GM18951 (cell line): ENCODE data around the gene CD151.
A peak's percentile ranks its signal among the peaks of the same experiment; 100 is the strongest.

Experiments
- POLR2A ChIP-seq: IDR thresholded peaks from 4 replicates; pipeline ENCODE4 v1.6.1; 2011; ENCODE audit warnings: mild to moderate bottlenecking; ENCODE audit not compliant: insufficient read length, insufficient read depth; ENCODE audit errors: extremely low read depth
- in situ Hi-C: fragments of 300-500 bp; cut with MboI; formaldehyde crosslinking; loops from one replicate; pipeline ENCODE4 v1.12.0; 2022; ENCODE audit warnings: low sequenced_read_pairs, mixed read lengths, inconsistent platforms; ENCODE audit not compliant: unreplicated experiment

CD151 gene

DNA sequence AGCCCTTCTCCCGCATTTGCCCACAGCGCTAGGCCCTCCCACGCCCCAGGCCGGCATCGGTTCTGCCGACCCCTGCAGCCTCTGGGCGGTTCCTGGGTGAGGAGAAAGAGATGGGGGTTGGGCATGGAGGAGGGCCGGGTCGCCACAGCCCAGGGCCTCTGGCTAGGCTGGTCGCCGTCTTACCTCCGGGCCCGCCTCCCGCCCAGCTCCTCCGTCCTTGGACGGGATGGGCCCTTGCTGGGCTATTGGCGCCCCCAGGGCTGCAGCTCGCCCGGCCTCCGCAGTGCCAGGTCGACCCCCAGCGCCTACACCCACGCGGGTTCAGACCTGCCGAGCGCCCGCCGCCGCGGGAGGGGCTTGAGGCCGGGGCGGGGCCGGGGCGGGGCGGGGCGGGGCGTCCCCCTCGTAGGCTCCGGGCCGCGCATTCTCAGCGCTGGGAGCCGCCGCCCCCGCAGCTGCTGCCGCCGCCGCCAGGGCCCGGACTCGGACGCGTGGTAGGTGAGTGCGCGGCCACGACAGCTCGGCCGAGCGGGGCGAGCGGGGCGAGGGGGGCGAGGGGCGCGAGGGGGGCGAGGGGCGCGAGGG, at the start of gene CD151:
Gene CD151 (plus strand): TSS at position 424 of the 585 bp plus-strand sequence. CDS start 3,118 bp downstream, outside the sequence.
- in situ Hi-C loops: no loop called here
- TF ChIP-seq POLR2A: peak; percentile 35

DNA sequence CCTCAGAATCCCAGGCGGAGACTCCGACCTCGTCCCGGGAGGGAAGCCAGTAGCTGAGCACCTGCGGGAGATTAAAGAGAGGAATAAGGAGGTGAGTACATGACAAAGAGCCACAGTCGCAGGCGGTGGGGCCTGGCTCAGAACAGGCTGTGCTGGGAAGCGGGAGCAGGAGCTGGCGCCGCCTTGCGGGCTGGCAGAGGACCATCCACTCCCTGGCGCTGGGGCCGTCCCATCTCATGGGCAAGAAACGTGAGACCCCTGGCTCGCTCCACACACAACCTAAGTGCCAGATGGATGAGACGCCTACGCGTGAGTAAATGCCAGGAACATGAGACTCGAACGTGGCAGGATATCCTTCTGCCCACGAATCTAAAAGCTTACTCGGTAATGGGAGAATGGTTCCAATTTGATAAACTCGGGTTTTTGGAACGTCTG, 49.2 kb upstream of the CD151 start:
- no peak for TF ChIP-seq POLR2A
- in situ Hi-C loops: no loop called here

DNA sequence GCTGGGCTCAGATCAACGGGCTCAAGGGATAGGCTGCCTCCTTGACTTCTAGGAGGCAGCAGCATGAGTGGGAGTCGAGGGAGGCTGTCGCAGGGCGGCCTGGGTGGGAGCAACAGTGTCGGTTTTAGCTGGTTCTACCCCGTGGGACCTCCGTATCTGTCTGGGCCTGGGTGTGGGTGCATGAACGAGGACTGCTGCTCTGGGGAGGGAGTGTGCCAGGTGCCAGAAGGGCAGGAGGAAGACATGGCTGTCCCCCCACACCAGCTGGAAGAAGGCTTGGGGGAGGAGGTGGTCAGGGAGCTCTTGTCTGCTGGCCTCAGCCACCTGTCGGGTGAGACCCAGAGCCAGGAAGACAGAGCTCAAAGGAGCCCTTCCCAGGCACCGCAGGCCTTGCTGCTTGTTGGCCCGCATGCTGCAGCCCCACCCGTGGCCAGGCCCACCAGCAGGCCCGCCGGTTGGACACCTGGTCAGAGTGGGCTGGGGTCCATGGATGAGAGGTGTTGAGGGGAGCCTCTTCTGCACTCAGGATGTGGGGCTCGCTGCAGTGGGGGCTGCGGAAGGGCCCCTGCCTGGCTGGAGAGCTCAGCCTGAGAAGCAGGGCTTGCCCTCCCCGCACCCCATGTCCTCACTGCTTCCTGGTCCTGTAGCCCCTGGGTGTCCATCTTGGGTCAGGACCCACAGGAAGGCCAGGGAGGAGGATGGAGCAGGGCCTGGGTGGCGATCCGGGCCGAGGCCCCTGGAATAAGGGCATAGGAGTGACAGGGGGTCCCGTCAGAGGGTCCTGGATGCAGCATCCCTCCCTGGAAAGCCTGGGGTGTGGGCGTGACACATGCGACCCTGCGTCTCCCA, 46.3 kb upstream of the CD151 start:
- TF ChIP-seq POLR2A: no peak
- in situ Hi-C loops: no loop called here

DNA sequence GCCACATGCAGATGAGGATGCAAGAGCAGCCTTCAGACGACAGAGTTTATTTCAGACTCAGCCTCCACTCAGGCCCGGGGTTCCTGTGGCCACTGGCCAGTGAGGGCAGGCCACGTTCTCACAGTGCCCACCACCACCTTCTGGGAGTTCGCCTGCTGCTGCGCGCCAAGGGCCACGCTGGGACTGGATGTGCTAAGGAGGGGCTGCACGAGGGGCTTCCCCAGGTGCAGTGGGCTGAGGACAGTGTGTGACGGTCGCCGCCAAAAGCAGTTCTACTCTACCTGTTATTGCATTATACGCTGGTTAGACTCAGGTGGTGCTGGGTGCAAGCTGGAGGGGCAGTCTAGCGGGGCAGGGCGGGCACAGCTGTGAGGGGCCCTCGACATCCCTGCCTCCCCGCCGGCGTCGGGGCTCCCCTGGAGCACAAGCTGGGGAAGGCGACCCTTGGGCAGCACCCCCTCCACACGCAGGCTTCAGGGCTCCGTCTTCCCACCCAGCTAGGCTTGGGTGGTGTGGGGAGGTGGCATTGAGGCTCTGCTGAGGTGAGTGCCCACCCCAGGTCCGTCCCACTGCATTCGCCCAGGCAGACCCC, 45.6 kb upstream of the CD151 start:
- in situ Hi-C loops: no loop called here
- TF ChIP-seq POLR2A: peak; percentile 9

DNA sequence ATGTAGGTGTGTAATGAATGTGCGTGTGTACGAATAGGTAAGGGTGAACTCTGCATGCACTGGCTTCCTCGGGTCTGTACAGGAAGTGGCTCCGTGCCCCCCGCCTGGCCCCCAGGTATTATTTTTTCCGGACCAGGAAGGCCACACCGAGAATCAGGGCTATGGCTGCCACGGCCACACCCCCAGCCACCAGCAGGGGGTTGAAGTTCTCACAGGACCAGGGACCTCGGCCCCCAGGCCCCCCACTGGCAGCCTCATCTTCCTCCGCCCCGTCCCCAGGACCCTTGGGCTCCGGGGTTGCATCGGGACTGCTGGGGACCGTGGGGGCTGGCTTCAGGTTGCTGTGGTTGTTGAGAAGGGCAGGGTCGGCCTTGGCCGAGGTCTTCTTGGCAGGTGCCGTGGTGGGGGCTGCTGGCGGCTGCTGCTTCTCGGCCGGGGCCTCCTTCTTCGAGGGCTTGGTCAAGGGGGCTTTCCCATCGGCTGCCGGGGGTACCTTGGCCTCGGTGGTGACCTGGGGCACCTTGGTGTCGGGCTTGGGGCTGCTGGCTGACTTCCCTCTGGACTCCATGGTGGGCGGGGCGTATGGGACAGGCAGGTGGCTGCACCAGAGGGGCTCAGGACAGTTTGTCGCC, 44.6 kb upstream of the CD151 start:
- in situ Hi-C loops: no loop called here
- no peak for TF ChIP-seq POLR2A

DNA sequence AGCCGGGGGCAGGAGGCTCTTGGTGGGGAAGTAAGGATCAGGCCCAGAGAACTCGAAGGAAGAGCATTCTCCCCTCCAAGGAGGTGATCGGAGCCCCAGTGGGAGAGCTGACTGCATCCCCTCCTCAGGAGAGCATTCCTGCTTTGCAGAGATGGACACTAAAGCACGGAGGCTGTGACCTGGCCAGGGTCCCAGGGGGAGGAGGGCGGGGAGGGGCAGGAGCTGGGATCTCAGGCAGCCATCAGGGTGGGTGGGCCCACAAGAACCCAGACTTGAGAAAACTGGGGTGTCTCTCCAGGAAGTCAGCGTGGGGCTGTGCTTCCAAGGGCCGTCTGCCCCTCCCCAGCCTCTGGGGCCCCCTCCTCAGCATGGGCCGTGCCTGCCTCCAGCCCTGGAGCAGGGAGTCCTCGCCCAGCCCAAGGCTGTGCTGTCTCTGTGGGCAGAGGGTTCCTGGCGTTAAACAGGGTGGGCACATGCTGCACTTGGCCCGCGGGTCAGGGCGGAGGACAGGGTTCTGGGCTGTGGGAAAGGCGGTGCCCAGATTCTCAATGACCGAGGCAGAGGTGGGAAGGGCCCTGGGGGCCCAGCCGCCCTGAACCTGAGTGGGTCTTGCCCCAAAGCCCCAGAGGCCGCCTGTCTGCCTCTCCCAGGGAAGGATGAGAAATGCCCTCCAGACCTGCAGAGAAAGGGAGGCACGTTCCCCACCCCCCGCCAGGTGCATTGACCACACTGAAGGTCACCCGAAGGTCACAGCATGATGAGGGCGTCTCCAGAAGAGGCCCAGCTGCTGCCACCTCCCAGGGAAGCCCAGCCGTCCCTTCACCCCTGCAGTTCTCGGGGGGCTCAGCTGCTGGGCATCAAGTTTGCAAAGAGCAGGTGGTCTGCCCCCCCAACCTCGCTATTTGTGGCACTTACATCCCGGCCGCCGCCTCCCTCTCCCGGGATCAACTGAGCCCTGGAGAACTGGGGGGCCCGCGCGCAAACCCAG, 43.5 kb upstream of the CD151 start:
- no peak for TF ChIP-seq POLR2A
- in situ Hi-C loops: no loop called here

DNA sequence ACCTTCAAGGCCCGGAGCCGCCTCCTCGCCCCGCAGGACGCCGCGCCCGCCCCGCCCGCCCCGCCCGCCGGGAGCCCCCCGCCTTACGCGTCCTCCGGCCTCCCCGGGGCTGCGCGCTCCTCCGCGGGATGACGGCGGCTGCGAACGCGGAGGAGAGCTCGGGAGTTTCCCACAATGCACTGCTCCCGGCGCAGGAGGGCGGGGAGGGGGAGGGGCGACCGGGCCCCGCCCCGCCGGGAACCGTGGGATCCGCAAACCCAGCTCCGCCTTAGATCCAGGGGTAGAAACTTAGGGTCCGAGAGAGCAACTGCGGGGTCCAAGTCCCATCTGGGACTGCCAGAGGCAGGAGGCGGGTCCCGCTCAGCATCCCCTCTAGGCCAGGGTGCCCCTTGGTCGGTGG, 42.8 kb upstream of the CD151 start, which contains the start of gene CEND1:
Gene CEND1 (minus strand): TSS at position 148 of the 400 bp plus-strand sequence. CDS start 1,514 bp downstream, outside the sequence.
- no peak for TF ChIP-seq POLR2A
- in situ Hi-C loops: no loop called here

DNA sequence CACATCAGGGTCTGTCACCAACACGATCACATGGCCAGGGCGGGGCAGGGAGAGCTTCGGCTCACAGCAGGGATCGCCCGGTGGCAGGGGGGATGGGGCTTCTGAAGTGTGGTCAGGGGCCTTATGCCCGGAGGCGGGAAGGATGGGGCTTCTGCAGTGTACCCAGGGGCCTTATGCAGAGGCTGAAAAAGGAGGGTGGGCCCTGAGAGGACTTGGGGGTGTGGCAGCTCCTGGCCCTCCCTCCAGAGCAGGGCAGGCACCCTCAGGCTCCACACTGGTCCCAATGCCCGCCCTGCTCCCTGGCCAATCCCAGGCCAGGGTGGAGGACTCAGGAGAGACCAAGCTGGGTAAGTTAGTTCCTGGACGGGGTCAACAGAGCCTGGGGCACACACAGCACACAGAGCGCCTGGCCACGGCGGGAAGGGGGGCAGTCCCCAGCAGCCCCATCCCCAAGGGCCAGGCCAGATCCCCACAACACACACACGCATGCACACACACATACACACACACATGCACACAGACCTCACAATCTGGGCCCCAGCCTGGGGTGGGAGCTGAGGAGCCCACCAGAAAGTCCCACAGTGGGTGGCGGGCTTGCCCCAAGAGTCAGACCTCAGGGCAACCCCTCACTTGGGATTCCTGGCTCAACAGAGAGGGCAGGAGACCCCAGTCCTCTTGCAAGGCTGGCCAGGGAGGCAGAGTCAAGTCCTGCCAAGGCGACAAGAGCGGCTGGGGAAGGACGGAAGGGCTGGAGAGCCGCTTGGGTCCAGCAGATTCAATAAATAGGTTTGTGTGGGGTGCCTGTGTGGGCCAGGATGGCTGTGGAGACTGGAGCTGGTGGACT, 41.8 kb upstream of the CD151 start:
- in situ Hi-C loops: no loop called here
- TF ChIP-seq POLR2A: no peak

DNA sequence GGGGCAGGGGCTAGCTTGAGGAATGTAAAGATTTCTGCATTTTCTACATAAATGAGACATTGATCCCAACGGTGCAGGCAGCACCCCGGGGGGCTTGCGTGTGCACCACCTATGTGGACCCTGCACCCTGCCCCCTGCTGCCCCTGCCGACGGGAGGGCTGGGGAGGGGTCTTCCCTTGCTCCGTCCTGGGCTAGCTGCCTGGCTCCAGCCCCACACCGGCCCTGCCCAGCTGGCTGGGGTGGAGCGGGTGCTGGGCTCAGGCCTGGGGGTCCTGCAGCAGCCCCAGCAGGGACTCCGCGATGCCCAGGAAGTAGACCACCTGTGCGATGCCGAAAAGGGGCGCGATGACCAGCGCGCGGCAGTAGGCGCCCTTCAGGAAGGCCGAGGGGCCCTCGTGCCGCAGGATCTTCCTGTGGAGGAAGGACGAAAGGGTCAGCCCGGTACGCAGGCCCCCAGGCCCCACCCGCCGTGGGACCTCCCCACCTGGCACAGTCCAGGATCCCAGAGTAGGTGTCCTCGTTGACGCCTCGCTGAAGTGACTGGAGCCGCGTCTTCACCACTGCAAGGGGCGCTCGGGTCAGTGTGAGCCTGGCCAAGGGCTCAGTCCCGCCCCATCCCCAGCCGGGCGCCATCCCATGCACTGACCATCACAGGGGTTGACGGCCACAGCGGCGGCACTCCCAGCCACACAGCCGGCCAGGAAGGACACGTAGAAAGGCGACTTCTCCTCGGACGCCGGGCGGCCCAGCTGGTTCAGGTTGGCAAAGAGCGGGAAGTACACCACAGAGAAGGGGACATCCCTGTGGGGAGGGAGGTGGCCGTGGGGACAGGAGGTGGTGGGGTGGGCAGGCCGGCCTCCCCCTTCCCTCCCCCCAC, 40.9 kb upstream of the CD151 start:
- TF ChIP-seq POLR2A: no peak
- in situ Hi-C loops: no loop called here

DNA sequence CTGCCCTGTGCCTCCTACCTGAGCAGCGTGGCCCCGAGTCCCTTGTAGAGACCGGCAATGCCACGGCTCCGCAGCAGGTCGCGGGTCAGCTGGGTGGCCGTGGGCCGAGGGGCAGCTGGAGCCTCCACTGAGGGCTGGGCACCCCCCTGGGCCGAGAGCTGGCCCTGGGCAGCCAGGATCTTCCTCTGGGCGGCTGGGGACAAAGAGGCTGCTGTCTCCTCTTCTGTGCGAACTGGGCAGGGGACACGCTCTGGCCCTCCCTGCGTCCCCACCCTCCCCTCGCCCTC, 40.3 kb upstream of the CD151 start:
- no peak for TF ChIP-seq POLR2A
- in situ Hi-C loops: no loop called here

DNA sequence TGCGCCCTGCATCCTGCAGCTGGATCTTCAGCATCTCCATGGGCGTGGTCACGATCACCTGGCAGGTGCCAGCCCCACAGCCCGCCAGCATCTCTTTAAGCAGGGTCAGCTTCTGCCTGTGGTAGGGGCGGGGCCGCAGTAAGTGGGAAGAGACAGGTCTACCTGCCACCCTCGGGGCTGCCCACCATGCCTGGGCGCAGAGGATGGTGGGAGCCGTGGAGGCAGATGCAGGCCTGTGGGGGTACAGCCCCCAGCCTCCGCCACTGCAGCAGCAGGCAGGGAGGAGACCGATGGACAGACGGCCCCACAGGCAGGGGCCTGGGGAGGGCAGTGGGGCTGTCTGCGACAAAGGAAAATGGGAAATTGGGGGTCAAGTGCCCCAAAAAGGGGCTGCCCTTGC, 39.9 kb upstream of the CD151 start:
- in situ Hi-C loops: no loop called here
- TF ChIP-seq POLR2A: no peak
